Activated CD8-positive, alpha-beta memory T cell treated with anti-CD3 and anti-CD28 coated beads, Interleukin-2, amount 10 ng/mL, durations not matched to agents 7 days and 5 days (primary cell): ENCODE data around the gene CCDC9B. TPM values are rescaled to one million over a fixed set of nuclear protein-coding genes. Genes with fewer than 3 reads are reported as not detected.

Experiments
- ATAC-seq: fragments of 150-1000 bp; cut with Tn5 transposase; one replicate; pipeline ENCODE4 v1.10.0; 2021; ENCODE audit warnings: moderate library complexity
- CTCF ChIA-PET: fragments of 350-600 bp; sonication (Branson Sonifier 250); formaldehyde crosslinking; loops from one replicate; lab custom pipeline; 2021; ENCODE audit warnings: antibody characterized with exemption; lab: Charles Lee
- DNase-seq: peaks from one replicate; pipeline ENCODE4 v3.0.0-alpha.2; 2020
- H3K27ac Mint-ChIP-seq: one replicate; pipeline ENCODE4 v1.8.0; 2021; ENCODE audit warnings: mild to moderate bottlenecking, mixed read lengths
- H3K27me3 Mint-ChIP-seq: one replicate; pipeline ENCODE4 v1.8.0; 2021; ENCODE audit warnings: mixed read lengths
- H3K36me3 Mint-ChIP-seq: one replicate; pipeline ENCODE4 v1.8.0; 2021; ENCODE audit warnings: mild to moderate bottlenecking, mixed read lengths
- H3K4me1 Mint-ChIP-seq: one replicate; pipeline ENCODE4 v1.8.0; 2021; ENCODE audit warnings: mixed read lengths
- H3K4me3 Mint-ChIP-seq: one replicate; pipeline ENCODE4 v1.8.0; 2021; ENCODE audit warnings: mild to moderate bottlenecking, moderate library complexity, mixed read lengths
- H3K9me3 Mint-ChIP-seq: one replicate; pipeline ENCODE4 v1.8.0; 2022; ENCODE audit warnings: low read depth, mixed read lengths
- total RNA-seq, 2 experiments: library from RNA; stranded (reverse); gene quantifications; one replicate each; pipeline ENCODE4 v1.2.3, GENCODE V29; 2021

CCDC9B gene
- total RNA-seq, 2 experiments from 2014 or later: 0.45 to 1.5 TPM

- DNase-seq: no peak
Measured at GRCh38 chr15:40329804-40330203, 10.9 kb downstream of the CCDC9B start.

GRCh38 chr15:40328751-40329150 is 12.0 kb downstream of the CCDC9B start:
- ATAC-seq: no peak
- Mint-ChIP-seq H3K4me3 (no peak overlapping the region), H3K36me3 (peaks cover 2% of the 10 kb centered on the region), H3K27ac (no peak overlapping the region), H3K4me1 (peaks cover 14% of the 10 kb centered on the region), H3K27me3 (peaks cover 11% of the 10 kb centered on the region), H3K9me3 (no peaks in the 10 kb centered on the region)
- no peak for DNase-seq
- CTCF ChIA-PET: interaction anchor here (1.0 to 7.8 kb wide), 8 partner anchors 9 to 94 kb away, joined by 3 to 158 read pairs (median 10); partner anchors contain the start of genes CCDC9B and PLCB2

More at GRCh38 chr15:40329804-40330203, 10.9 kb downstream of the CCDC9B start:
- Mint-ChIP-seq H3K4me3 (no peak overlapping the region), H3K9me3 (no peaks in the 10 kb centered on the region), H3K27me3 (peaks cover 11% of the 10 kb centered on the region), H3K4me1 (peaks cover 17% of the 10 kb centered on the region), H3K36me3 (peaks cover 2% of the 10 kb centered on the region), H3K27ac (no peak overlapping the region)
- CTCF ChIA-PET: interaction anchor here (1.1 to 7.8 kb wide), 5 partner anchors 10 to 55 kb away, joined by 3 to 158 read pairs (median 10); partner anchors contain the start of gene CCDC9B
- ATAC-seq: no peak

GRCh38 chr15:40328176-40328575 is 12.6 kb downstream of the CCDC9B start:
- H3K9me3 Mint-ChIP-seq: no peaks in the 10 kb centered on the region
- peaks cover 15% of the 10 kb centered on the region for H3K4me1 Mint-ChIP-seq
- CTCF ChIA-PET: interaction anchor here (1.6 to 7.8 kb wide), 5 partner anchors 9 to 94 kb away, joined by 5 to 158 read pairs (median 11); partner anchors contain the start of genes CCDC9B and PLCB2
- H3K27ac Mint-ChIP-seq: no peak overlapping the region
- no peak overlapping the region for H3K4me3 Mint-ChIP-seq
- ATAC-seq: no peak
- H3K36me3 Mint-ChIP-seq: peaks cover 2% of the 10 kb centered on the region
- H3K27me3 Mint-ChIP-seq: peaks cover 11% of the 10 kb centered on the region
- no peak for DNase-seq

GRCh38 chr15:40327457-40327856 is 13.3 kb downstream of the CCDC9B start:
- peaks cover 11% of the 10 kb centered on the region for H3K27me3 Mint-ChIP-seq
- no peaks in the 10 kb centered on the region for H3K9me3 Mint-ChIP-seq
- H3K36me3 Mint-ChIP-seq: peaks cover 2% of the 10 kb centered on the region
- no peak for ATAC-seq
- DNase-seq: no peak
- CTCF ChIA-PET: interaction anchor here (1.4 to 7.8 kb wide), 6 partner anchors 8 to 53 kb away, joined by 3 to 158 read pairs (median 16); partner anchors contain the start of genes CCDC9B and PLCB2
- H3K4me3 Mint-ChIP-seq: no peak overlapping the region
- H3K27ac Mint-ChIP-seq: no peak overlapping the region
- H3K4me1 Mint-ChIP-seq: peaks cover 21% of the 10 kb centered on the region

GRCh38 chr15:40325700-40326099 is 15.0 kb downstream of the CCDC9B start:
- H3K36me3 Mint-ChIP-seq: peaks cover 2% of the 10 kb centered on the region
- no peak for ATAC-seq
- H3K9me3 Mint-ChIP-seq: no peaks in the 10 kb centered on the region
- no peak overlapping the region for H3K27ac Mint-ChIP-seq
- peaks cover 35% of the 10 kb centered on the region for H3K4me1 Mint-ChIP-seq
- CTCF ChIA-PET: interaction anchor here (0.5 to 7.8 kb wide), 10 partner anchors 8 to 265 kb away, joined by 3 to 158 read pairs (median 7); partner anchors contain the start of genes BAHD1, CCDC9B and PLCB2
- DNase-seq: no peak
- peaks cover 11% of the 10 kb centered on the region for H3K27me3 Mint-ChIP-seq
- no peak overlapping the region for H3K4me3 Mint-ChIP-seq

- Mint-ChIP-seq H3K27me3 (peaks cover 12% of the 10 kb centered on the region), H3K27ac (no peak overlapping the region), H3K36me3 (peaks cover 2% of the 10 kb centered on the region)
Measured at GRCh38 chr15:40325188-40325587, 15.6 kb downstream of the CCDC9B start.

GRCh38 chr15:40323953-40324937 is 16.5 kb downstream of the CCDC9B start:
- peak overlapping the region; percentile 61 for H3K4me3 Mint-ChIP-seq
- H3K27ac Mint-ChIP-seq: no peak overlapping the region
- H3K9me3 Mint-ChIP-seq: no peaks in the 10 kb centered on the region

More at GRCh38 chr15:40325188-40325587, 15.6 kb downstream of the CCDC9B start:
- CTCF ChIA-PET: interaction anchor here (1.3 to 7.8 kb wide), 8 partner anchors 9 to 265 kb away, joined by 4 to 158 read pairs (median 9); partner anchors contain the start of genes CCDC9B and PLCB2
- H3K4me1 Mint-ChIP-seq: peaks cover 35% of the 10 kb centered on the region
- DNase-seq: no peak
- ATAC-seq: no peak
- no peaks in the 10 kb centered on the region for H3K9me3 Mint-ChIP-seq
- H3K4me3 Mint-ChIP-seq: peak overlapping the region; percentile 61

GRCh38 chr15:40323239-40323952 is 17.3 kb downstream of the CCDC9B start, which contains the start of gene INAFM2:
Gene INAFM2 (plus strand): TSS chr15:40323692. CDS start chr15:40324056, 364 bp downstream.
- CTCF ChIA-PET: interaction anchor here (0.6 to 17.8 kb wide), 22 partner anchors 13 to 535 kb away, joined by 3 to 317 read pairs (median 3); partner anchors contain the start of genes BAHD1, CCDC9B, DISP2 and PLCB2
- Mint-ChIP-seq H3K27ac (peak within 1 kb of the TSS; percentile 38), H3K9me3 (no peaks in the 10 kb centered on the region), H3K27me3 (peaks cover 16% of the 10 kb centered on the region), H3K4me1 (peaks cover 28% of the 10 kb centered on the region), H3K4me3 (peak within 1 kb of the TSS; percentile 67), H3K36me3 (peaks cover 2% of the 10 kb centered on the region)
- ATAC-seq: peak; percentile 92
- peak; percentile 93 for DNase-seq

More at GRCh38 chr15:40323953-40324937, 16.5 kb downstream of the CCDC9B start:
- peaks cover 35% of the 10 kb centered on the region for H3K4me1 Mint-ChIP-seq
- no peak for DNase-seq
- ATAC-seq: peak; percentile 2
- CTCF ChIA-PET: interaction anchor here (1.3 to 17.8 kb wide), 11 partner anchors 10 to 99 kb away, joined by 4 to 317 read pairs (median 17); partner anchors contain the start of genes CCDC9B and PLCB2
- peaks cover 2% of the 10 kb centered on the region for H3K36me3 Mint-ChIP-seq
- peaks cover 16% of the 10 kb centered on the region for H3K27me3 Mint-ChIP-seq

- ATAC-seq: no peak
Measured at GRCh38 chr15:40322531-40323238, 18.1 kb downstream of the CCDC9B start.

GRCh38 chr15:40320931-40321371 is 19.8 kb downstream of the CCDC9B start:
- H3K4me1 Mint-ChIP-seq: peaks cover 26% of the 10 kb centered on the region

More at GRCh38 chr15:40322531-40323238, 18.1 kb downstream of the CCDC9B start:
- no peak for DNase-seq
- CTCF ChIA-PET: interaction anchor here (0.6 to 17.8 kb wide), 25 partner anchors 9 to 536 kb away, joined by 3 to 317 read pairs (median 3); partner anchors contain the start of genes BAHD1, CCDC9B, DISP2 and PLCB2
- Mint-ChIP-seq H3K4me3 (peak overlapping the region; percentile 67), H3K36me3 (peaks cover 2% of the 10 kb centered on the region), H3K9me3 (no peaks in the 10 kb centered on the region), H3K27me3 (peaks cover 19% of the 10 kb centered on the region), H3K4me1 (peaks cover 26% of the 10 kb centered on the region), H3K27ac (no peak overlapping the region)

GRCh38 chr15:40320409-40320808 is 20.3 kb downstream of the CCDC9B start:
- no peaks in the 10 kb centered on the region for H3K9me3 Mint-ChIP-seq
- H3K4me3 Mint-ChIP-seq: no peak overlapping the region
- no peak for DNase-seq
- no peak for ATAC-seq
- H3K27me3 Mint-ChIP-seq: peaks cover 23% of the 10 kb centered on the region
- peaks cover 26% of the 10 kb centered on the region for H3K4me1 Mint-ChIP-seq
- no peaks in the 10 kb centered on the region for H3K36me3 Mint-ChIP-seq
- no peak overlapping the region for H3K27ac Mint-ChIP-seq
- CTCF ChIA-PET: interaction anchor here (1.7 to 17.8 kb wide), 8 partner anchors 8 to 103 kb away, joined by 3 to 317 read pairs (median 10); partner anchors contain the start of genes CCDC9B and PLCB2

More at GRCh38 chr15:40320931-40321371, 19.8 kb downstream of the CCDC9B start:
- DNase-seq: peak; percentile 75
- peak; percentile 24 for ATAC-seq
- Mint-ChIP-seq H3K4me3 (no peak overlapping the region), H3K9me3 (no peaks in the 10 kb centered on the region), H3K27ac (no peak overlapping the region), H3K27me3 (peaks cover 22% of the 10 kb centered on the region), H3K36me3 (peaks cover under 1% of the 10 kb centered on the region)
- CTCF ChIA-PET: interaction anchor here (1.0 to 17.8 kb wide), 13 partner anchors 8 to 273 kb away, joined by 3 to 317 read pairs (median 8); partner anchors contain the start of genes CCDC9B and PLCB2
